Stimulated activated CD8-positive, alpha-beta memory T cell treated with anti-CD3 and anti-CD28 coated beads, Interleukin-2, amount 100 ng/mL, for 48 hours (primary cell): ENCODE measurements around the gene LNX1.

Experiments
- DNase-seq, 2 donors: peaks; one replicate each; pipeline ENCODE4 v3.0.0-alpha.2; 2020; ENCODE audit warnings: low read depth in 2 of 2

LNX1 gene

DNA sequence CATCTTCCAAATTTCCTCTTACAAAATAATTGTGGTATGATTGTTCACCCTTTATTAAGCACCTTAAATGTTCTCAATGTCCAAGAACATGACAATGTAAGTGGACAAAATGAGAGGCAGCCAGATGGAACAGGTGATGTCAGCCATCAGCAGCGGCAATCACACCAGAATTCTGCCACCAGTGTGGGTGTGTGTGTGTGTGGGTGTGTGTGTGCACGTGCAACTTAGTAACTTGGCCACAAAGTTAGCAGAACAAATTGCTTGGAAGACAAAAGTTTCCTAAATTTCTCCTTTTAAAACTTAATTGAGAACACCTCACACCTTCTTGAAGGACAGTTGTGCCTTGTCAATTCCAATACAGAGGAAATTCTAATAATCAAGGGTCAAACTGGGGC lies 18.7 kb downstream of the LNX1 start:
- no peak for DNase-seq

- no peak for DNase-seq
These were observed 19.2 kb downstream of the LNX1 start for GRCh38 chr4:53571936-53572599.

DNA sequence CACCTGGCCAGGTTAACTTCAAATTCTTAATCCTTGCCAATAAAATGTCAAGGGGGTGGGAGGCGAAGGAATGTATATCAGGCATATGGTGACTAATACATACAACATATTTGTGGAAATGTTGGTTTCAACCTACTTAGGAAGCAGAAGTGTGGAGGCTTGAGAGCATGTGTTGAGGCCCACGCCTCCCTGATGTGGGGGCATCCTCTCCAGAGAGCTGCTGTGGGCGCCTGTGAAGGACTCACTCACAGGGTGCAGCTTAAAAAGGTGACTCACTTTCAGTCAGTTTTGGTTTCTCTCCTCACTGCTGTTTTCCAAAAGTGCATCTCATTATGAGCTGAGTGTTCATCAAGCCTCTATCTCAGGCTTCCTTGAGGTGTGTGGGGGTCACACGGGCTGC lies 27.5 kb downstream of the LNX1 start:
- peak; percentile 10 to 13 for DNase-seq

DNA sequence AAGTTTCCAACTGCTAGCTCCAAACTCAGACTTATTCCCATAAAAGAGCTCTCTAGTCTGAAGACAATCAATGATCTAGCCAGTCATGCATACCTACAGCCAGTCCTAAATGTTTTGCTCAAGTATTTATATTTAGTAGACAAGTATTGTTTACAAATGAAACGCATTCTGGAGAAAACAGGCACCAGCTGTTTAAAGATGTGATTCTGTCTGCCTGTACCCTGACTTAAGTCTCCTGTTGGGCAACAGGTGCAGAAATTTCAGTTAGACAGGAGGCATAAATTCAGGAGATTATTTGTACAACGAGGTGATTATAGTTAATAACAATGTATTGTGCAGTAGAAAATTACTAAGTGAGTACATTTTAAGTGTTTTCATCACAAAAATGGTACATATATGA lies 28.9 kb downstream of the LNX1 start:
- no peak for DNase-seq

DNA sequence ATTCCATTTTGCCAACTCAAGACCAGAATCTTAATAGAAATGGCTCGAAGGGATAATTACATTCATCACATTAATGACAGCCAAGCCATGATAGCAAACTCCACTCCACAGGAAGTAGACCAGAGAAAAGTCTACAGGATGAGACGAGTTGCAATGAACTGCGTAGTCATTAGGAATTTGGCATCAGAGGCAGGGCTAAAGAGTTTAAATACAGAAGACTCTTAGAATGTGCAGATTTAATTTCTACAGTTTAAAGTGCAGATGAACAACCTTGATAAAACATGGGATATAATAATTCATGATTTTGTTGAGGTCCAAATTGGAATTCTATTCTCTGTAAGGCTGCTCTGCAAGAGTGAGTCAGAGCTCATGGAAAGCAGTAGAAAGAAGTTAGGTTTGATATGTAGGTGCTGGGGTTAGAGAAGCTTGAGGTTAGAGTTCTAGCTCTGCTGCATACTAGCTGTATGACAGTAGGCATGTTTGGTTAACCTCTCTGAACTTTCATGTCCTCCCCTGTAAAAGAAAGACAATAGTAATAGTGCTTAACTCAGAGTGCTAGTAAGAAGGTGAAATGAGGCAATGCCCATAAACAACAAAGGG lies 32.2 kb downstream of the LNX1 start:
- DNase-seq: no peak

DNA sequence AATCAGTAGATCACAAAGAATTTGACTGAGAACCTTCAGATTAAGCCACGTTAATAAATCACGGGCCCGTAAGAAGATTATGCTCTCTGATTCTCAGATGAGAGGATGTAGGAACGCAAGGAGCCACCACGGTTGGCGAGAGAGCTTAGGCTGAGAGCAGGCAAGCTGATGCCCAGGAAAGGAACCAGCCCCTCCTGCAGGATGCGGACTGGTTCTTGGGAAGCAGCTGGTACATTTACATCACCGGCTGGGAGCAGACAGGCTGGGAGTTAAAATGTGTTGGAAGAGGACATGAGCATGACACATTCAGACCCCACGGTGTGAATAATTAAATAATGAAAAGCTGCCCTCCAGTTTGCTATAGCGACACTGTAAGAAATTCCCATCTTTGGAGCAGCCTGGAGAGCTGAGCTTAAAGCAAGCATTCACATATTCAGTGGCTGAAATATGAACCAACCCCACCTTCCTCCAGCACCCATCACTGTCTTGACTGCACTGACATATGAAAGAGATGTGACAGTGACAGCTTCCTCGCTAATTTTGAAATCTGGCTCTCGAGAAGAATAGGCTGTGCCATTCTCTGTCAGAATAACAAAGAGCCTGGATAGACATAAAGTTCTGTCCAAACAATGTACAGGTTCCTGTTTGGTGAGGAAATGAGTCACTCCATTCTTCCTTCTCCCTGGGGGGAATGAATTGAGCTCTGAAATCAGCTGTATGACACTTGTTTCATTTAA lies 33.1 kb downstream of the LNX1 start:
- DNase-seq: no peak

DNA sequence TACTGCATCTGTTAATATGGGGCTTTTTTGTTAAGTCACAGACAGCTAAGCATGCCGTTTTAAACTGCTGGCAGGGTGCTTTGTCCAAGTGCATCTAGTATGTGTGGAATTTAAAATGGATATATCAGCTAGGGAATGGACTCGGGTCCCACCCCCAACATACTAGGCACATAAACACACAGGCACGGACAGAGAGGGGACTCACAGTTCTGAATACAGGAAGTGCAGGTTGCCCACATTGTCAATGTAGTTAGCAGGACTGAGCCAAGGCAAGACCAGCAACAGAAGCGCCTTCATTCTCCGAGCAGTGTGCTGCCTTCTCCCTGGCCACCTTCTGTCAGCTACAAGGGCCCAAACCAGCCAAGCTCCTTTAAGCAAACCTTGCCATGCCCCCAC lies 33.6 kb downstream of the LNX1 start:
- no peak for DNase-seq

GRCh38 chr4:53556651-53557050 lies 34.6 kb downstream of the LNX1 start:
- no peak for DNase-seq

- DNase-seq: no peak
These were observed 37.6 kb downstream of the LNX1 start for GRCh38 chr4:53553486-53554210.

DNA sequence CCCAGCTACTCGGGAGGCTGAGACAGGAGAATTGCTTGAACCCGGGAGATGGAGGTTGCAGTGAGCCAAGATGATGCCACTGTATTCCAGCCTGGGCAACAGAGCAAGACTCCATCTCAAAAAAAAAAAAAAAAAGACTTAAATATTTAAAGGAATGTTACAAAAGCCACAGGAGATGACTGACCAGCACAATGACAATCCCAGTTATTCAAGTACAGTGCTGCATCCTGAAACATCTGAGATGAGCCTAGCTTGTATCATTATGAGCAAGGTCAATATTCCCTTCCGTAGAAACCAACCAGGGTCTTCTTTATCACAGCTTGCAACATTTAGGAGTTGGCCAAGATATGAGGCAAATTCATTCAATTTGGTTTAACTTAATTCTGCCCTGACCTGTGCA lies 38.6 kb downstream of the LNX1 start:
- no peak for DNase-seq

DNA sequence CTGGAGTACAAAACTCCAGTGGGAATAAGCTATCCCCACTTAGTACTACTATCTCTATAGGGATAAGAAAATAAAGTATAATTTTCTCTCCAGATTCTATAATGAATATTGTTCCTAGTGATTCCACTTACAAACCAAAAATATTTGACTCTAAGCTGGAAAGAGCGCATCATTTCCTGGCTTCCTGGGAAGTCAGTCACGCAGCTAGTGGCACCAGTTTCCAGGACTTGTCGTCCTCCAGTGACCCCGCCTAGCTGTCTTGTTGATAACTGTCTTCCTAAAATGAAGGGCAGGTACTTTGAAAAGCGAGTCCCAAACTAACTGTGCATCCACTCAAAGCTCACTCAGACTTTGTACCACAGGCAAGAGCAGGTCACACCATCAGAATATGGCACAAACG lies 39.3 kb downstream of the LNX1 start:
- DNase-seq: no peak

- no peak for DNase-seq
These were observed 39.9 kb downstream of the LNX1 start for GRCh38 chr4:53551281-53551864.

GRCh38 chr4:53548662-53549061 lies 42.6 kb downstream of the LNX1 start:
- no peak for DNase-seq

GRCh38 chr4:53547983-53548382 lies 43.3 kb downstream of the LNX1 start:
- no peak for DNase-seq

GRCh38 chr4:53545942-53546581 lies 45.2 kb downstream of the LNX1 start:
- DNase-seq: no peak

- DNase-seq: no peak
These were observed 46.0 kb downstream of the LNX1 start for GRCh38 chr4:53545273-53545672.

DNA sequence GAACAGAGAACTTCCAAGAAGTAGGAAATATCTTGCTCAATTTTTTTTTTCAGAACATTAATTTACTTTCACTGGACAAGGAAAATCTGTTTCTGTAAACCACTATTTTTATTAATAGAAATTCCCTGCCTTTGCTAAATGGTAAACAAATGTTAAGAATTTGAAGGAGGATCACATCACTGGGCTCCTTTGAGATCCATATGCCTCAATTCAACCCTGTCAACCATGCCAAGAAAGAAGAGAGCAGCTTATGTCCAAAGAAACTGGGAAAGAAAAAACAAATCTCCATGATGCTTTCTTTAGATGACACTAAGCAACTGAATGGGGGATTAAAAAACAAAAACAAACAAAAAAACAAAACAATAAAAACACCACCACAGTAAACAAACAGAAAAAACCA lies 47.7 kb downstream of the LNX1 start:
- DNase-seq: no peak

DNA sequence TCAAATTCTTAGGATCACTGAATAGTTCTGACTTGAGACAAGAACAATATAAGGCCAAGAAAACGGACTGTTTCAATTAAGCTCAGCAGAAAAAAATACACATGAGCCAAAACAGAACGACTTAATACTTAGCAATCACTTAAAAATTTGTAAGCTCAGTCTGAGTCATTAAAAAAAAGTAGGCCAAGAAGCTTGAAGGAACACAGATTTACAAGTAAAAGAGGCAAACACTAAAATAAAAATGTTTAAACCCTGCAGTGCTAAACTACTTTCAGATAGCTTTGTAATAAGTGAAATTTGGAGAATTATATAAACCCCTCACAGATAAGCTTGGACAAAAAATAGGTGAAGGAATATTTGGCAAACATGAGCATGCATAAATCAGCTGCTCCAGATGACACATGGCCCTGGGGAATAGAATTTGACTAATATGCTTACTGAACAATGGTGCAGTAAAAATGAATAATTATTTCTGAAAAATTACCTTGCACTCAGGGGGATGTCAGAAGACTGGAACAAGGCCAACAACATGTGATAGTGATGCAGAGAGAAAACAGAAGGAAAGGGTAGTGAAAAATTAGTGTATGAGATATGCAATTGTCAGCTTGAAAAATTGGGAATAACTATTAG lies 49.6 kb downstream of the LNX1 start:
- no peak for DNase-seq

GRCh38 chr4:53538756-53539155 lies 52.5 kb downstream of the LNX1 start:
- DNase-seq: no peak

GRCh38 chr4:53537606-53538005 lies 53.7 kb downstream of the LNX1 start:
- DNase-seq: no peak

DNA sequence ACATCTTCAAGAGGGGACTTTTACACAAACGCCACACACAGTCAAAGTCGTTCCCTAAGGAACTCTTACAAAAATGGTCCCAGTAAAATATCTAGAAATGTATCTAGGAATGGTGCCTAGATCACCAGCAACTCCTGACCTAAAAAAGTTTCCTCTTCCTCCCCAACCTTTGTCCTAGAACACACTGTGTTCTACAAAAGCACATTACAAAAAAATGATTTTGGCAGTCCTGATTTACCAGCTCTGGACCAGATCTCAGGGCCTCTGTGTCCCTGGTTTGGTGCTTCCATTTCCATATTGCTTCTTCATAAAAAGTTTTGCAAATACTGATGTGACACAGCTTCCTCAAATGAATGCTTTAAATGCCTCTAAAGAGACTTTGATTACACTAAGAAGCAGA lies 55.0 kb downstream of the LNX1 start:
- no peak for DNase-seq
